ENCODE results near the gene KLF5.

Gene KLF5

DNA sequence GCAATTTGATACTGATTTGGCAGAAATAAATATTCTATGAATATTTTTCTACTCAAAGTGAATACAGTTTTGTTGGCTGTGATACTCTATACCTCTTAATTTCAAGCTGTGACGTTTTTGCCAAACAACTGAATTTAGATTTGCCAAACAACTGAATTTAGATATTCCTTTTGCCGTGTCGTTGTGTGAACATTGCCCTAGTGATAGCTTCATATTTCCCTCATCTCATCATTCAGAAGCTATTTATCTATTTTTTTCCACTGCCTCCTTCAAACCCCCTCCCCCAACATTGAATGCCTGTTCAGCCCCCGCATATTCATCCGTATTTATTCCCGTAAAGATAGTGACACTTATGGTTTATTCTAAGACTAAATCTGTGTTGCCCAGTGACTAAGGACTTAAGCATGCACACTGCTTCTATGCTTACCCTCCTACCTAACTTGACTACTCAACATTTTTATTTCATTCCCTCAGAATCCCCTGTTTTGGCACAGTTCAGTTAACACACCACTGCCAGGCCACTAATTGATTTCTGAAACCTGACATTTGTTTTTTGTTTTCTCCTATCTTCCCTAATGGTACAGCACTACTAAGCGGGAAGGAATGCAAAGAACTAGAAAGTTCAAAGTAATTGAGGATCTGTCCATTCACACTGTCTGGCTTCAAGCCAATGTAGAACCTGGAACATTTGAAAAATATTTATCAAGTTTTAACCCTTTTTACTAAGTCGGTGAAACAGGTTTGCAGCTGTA lies 2.8 kb upstream of the KLF5 start (continued):
- TF ChIP-seq MZF1 (tag by site-specific recombination; IDR thresholded peaks at IDR 0.05; ENCODE audit: borderline replicate concordance), result peak; percentile 66; the same call in 1 of the 2 replicates
- no peak for TF ChIP-seq ZNF19 (tag by site-specific recombination; IDR thresholded peaks at IDR 0.05; ENCODE audit: low read depth)
- no peak for TF ChIP-seq MYNN (tag by site-specific recombination; IDR thresholded peaks at IDR 0.05; ENCODE audit: borderline replicate concordance)
- TF ChIP-seq ZNF24 (tag by site-specific recombination; IDR thresholded peaks at IDR 0.05), result no peak
- no peak for TF ChIP-seq ZNF394 (tag by site-specific recombination; IDR thresholded peaks at IDR 0.05; ENCODE audit: borderline replicate concordance)
- no peak for TF ChIP-seq ZNF121 (tag by site-specific recombination; IDR thresholded peaks at IDR 0.05)

DNA sequence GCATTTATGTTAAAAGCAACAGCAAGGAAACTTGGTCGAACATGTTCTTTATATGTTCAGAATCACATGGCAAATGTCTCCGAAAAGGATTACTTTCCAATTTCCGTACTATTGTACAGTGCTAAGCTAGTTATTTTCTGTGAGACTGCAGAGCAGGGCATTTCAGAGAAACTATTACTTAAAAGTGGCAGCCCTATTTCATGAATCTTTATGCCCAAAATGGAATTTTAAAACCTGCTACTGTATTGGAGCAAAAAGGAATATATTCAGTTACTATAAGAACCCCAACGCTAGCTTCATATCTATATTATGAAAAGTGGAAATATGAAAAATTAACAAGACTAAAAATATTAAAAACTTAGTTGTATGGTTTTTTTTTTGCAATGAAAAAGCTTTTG lies 2.2 kb upstream of the KLF5 start:
- ChIA-PET CTCF (interaction anchor here (0.7 kb wide), 1 partner anchor 488 kb away, joined by 4 read pairs; no protein-coding TSS in a partner anchor), POLR2A (interaction anchor here (0.6 to 0.7 kb wide), 2 partner anchors 27 to 207 kb away, joined by 3 to 4 read pairs; no protein-coding TSS in a partner anchor)
- H3K4me3 ChIP-seq (ENCODE audit: low read depth, low read length), result no peak overlapping the region
- H3K4me1 ChIP-seq (ENCODE audit: control insufficient read depth, insufficient read depth, low read length), result no peaks in the 10 kb centered on the region
- no peak for TF ChIP-seq KLF17 (tag by site-specific recombination; IDR thresholded peaks at IDR 0.05)
- no peak for TF ChIP-seq ZBTB20 (tag by site-specific recombination; IDR thresholded peaks at IDR 0.05)
- no peak for TF ChIP-seq ZNF544 (tag by site-specific recombination; IDR thresholded peaks at IDR 0.05)
- TF ChIP-seq ZNF221 (tag by site-specific recombination; IDR thresholded peaks at IDR 0.05; ENCODE audit: borderline replicate concordance), result no peak
- TF ChIP-seq BCL11B (tag by site-specific recombination; IDR thresholded peaks at IDR 0.05; ENCODE audit: low read depth), result no peak
- no peaks in the 10 kb centered on the region for H3K36me3 ChIP-seq (ENCODE audit: control insufficient read depth in 2 of 2, insufficient read depth in 1 of 2, low read length in 2 of 2)
- H3K27ac ChIP-seq (ENCODE audit: extremely low read depth, low read depth, low read length), result no peak overlapping the region
- no peaks in the 10 kb centered on the region for H3K9me3 ChIP-seq (ENCODE audit: control insufficient read depth, insufficient read depth, low read depth, low read length)

- no peak overlapping the region for H3K27ac ChIP-seq (ENCODE audit: extremely low read depth, low read depth, low read length)
- H3K4me1 ChIP-seq (ENCODE audit: control insufficient read depth, insufficient read depth, low read length), result no peaks in the 10 kb centered on the region
- no peaks in the 10 kb centered on the region for H3K9me3 ChIP-seq (ENCODE audit: control insufficient read depth, insufficient read depth, low read depth, low read length)
- no peak overlapping the region for H3K4me3 ChIP-seq (ENCODE audit: low read depth, low read length)
- POLR2A ChIA-PET, result interaction anchor here (0.7 to 2.8 kb wide), 3 partner anchors 8 to 206 kb away, joined by 3 to 17 read pairs (median 3); no protein-coding TSS in a partner anchor
- H3K36me3 ChIP-seq (ENCODE audit: control insufficient read depth in 2 of 2, insufficient read depth in 1 of 2, low read length in 2 of 2), result peaks cover 0 to 8% of the 10 kb centered on the region in 2 experiments; a peak in 1 of 3 replicates
- CTCF ChIA-PET, result no interaction called here
- TF ChIP-seq ZNF26 (tag by site-specific recombination; IDR thresholded peaks at IDR 0.05) (no peak), WT1 (tag by site-specific recombination; IDR thresholded peaks at IDR 0.05) (peak; percentile 69), ZNF391 (tag by site-specific recombination; IDR thresholded peaks at IDR 0.05; ENCODE audit: borderline replicate concordance, low read depth) (no peak), ZNF146 (tag by site-specific recombination; IDR thresholded peaks at IDR 0.05) (no peak), ZBTB21 (tag by site-specific recombination; IDR thresholded peaks at IDR 0.05) (no peak), ZNF707 (tag by site-specific recombination; IDR thresholded peaks at IDR 0.05) (no peak), PRDM6 (tag by site-specific recombination; IDR thresholded peaks at IDR 0.05) (peak; percentile 86), ZNF132 (tag by site-specific recombination; IDR thresholded peaks at IDR 0.05; ENCODE audit: borderline replicate concordance) (no peak), ZSCAN4 (tag by site-specific recombination; IDR thresholded peaks at IDR 0.05) (no peak), KLF10 (tag by site-specific recombination; IDR thresholded peaks at IDR 0.05) (no peak), ZNF140 (tag by site-specific recombination; IDR thresholded peaks at IDR 0.05) (no peak), ZNF19 (tag by site-specific recombination; IDR thresholded peaks at IDR 0.05; ENCODE audit: low read depth) (no peak), ZNF280C (tag by site-specific recombination; IDR thresholded peaks at IDR 0.05) (no peak), ZNF843 (tag by site-specific recombination; IDR thresholded peaks at IDR 0.05) (peak; percentile 40; the same call in 1 of the 2 replicates)
Observed at GRCh38 chr13:73057284-73058063, 1.3 kb upstream of the KLF5 start.
